HepG2 (cell line): ENCODE measurements around the gene ALDH1A1. TPM values are rescaled to one million over a fixed set of nuclear protein-coding genes. Genes with fewer than 3 reads are reported as not detected.

Source experiments
- AHR ChIP-seq: IDR thresholded peaks from 2 replicates; pipeline ENCODE4 v1.6.1; 2018; ENCODE audit warnings: missing genetic modification reagents, missing compliant biosample characterization
- ARID4A ChIP-seq: sonication (generic); formaldehyde crosslinking; IDR thresholded peaks from 2 replicates; pipeline ENCODE4 v1.5.0; 2020; ENCODE audit warnings: mild to moderate bottlenecking, missing genetic modification reagents, borderline replicate concordance
- ATF1 ChIP-seq: IDR thresholded peaks from 2 replicates; pipeline ENCODE4 v1.6.1; 2016; ENCODE audit warnings: mild to moderate bottlenecking, control low read depth
- ATM ChIP-seq: fragments of 450-650 bp; IDR thresholded peaks from 2 replicates; pipeline ENCODE4 v1.7.1; 2017; ENCODE audit warnings: mild to moderate bottlenecking, borderline replicate concordance
- CBX5 ChIP-seq: sonication (generic); formaldehyde crosslinking; IDR thresholded peaks from 2 replicates; pipeline ENCODE4 v1.4.0; 2020; ENCODE audit warnings: missing genetic modification reagents, borderline replicate concordance
- CSRNP2 ChIP-seq: sonication (generic); formaldehyde crosslinking; conservative IDR thresholded peaks from 2 replicates; pipeline ENCODE4 v1.8.0; 2022; ENCODE audit warnings: low read depth, missing genetic modification reagents
- FOXA3 ChIP-seq: IDR thresholded peaks from 2 replicates; pipeline ENCODE4 v1.6.1; 2016; ENCODE audit warnings: missing genetic modification reagents, missing compliant biosample characterization
- HNF4A ChIP-seq: sonication (generic); formaldehyde crosslinking; IDR thresholded peaks from 2 replicates; pipeline ENCODE4 v1.4.0; 2020; ENCODE audit warnings: missing genetic modification reagents
- NFIC ChIP-seq: IDR thresholded peaks from 2 replicates; pipeline ENCODE4 v1.6.1; 2012; ENCODE audit warnings: mild to moderate bottlenecking, low read length, inconsistent platforms
- PHF21A ChIP-seq: sonication (generic); formaldehyde crosslinking; IDR thresholded peaks from 2 replicates; pipeline ENCODE4 v1.5.0; 2020; ENCODE audit warnings: mild to moderate bottlenecking, missing genetic modification reagents
- SAFB2 ChIP-seq: sonication (generic); formaldehyde crosslinking; IDR thresholded peaks from 2 replicates; pipeline ENCODE4 v1.5.1; 2020; ENCODE audit warnings: missing genetic modification reagents, low read depth, mild to moderate bottlenecking, borderline replicate concordance
- SMC3 ChIP-seq: IDR thresholded peaks from 2 replicates; pipeline ENCODE4 v1.6.1; 2011; ENCODE audit warnings: low read length, improper control_type of control experiment
- ZKSCAN8 ChIP-seq: IDR thresholded peaks from 2 replicates; pipeline ENCODE4 v1.6.1; 2016; ENCODE audit warnings: borderline replicate concordance, missing genetic modification reagents, missing compliant biosample characterization
- ZNF234 ChIP-seq: sonication (generic); formaldehyde crosslinking; conservative IDR thresholded peaks from 2 replicates; pipeline ENCODE4 v1.5.1; 2020; ENCODE audit warnings: mild to moderate bottlenecking, missing genetic modification reagents
- ZNF3 ChIP-seq: IDR thresholded peaks from 2 replicates; pipeline ENCODE4 v1.7.0; 2017; ENCODE audit warnings: inconsistent platforms
- ZNF800 ChIP-seq: sonication (generic); formaldehyde crosslinking; IDR thresholded peaks from 2 replicates; pipeline ENCODE4 v1.4.0; 2020; ENCODE audit warnings: missing genetic modification reagents
- ZSCAN22 ChIP-seq: sonication (generic); formaldehyde crosslinking; IDR thresholded peaks from 2 replicates; pipeline ENCODE4 v1.4.0; 2020; ENCODE audit warnings: mild to moderate bottlenecking, missing genetic modification reagents
- polyA plus RNA-seq, 8 experiments: library from polyadenylated mRNA; depleted of rRNA in 3 of 8; stranded (reverse) in 7 of 8; unstranded in 1 of 8; fragments of >200 nt; fragmentation: Illumina TruSeq in 4 of 8; extraction: Trizol in 4 of 8; gene quantifications; 2 replicates each; pipeline versions ENCODE4 v1.2.1 to v1.2.3, GENCODE V29; 2011 to 2016; ENCODE audit warnings: low read depth in 4 of 8, missing spikeins in 1 of 8, mixed read lengths in 1 of 8; ENCODE audit not compliant: insufficient read depth in 1 of 8
- total RNA-seq, 5 experiments: library from RNA; depleted of rRNA; stranded (reverse); fragments of >200 nt; fragmentation: Illumina TruSeq; extraction: Trizol; gene quantifications; 2 replicates each; pipeline ENCODE4 v1.2.3, GENCODE V29; 2016; ENCODE audit warnings: low read depth in 1 of 5
- TF ChIP-seq, protein P1 (sequence below): sonication (generic); formaldehyde crosslinking; IDR thresholded peaks from 2 replicates; pipeline ENCODE4 v1.4.0; 2020; ENCODE audit warnings: mild to moderate bottlenecking, missing genetic modification reagents, borderline replicate concordance

The ALDH1A1 gene
- total and polyA plus RNA-seq, 2 of the 13 experiments (the other 11 are each of a cell fraction or from before 2014, with no cell fraction given): 88.2 to 439 TPM

DNA sequence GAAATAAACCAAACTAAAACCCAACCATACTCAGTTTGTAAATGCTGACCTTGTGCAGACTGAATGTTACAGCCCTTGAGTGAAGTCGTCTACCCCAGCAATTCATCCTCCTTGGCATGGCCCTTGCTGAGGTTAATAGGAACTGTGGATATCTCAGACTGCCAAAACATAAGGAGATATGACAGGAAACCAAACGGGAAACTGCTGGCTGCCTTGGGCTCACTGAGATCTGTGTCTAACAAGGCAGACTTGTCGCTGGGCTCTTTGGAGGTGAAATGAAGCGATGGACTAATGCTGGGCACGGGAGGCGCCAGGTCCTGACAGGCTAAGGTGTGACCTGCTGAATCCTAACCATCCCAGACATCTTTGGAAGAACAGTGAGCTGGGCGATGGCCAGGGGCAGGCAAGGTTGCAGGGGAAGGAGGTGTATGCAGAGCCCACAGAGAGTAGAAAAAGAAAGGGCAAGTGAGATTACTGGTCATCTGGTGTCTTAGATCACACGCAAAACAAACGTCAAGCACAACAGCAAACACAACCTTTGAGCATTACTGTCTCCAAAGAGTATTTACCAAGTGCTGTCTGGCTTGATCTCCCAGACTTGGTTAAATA lies 44.6 kb upstream of the ALDH1A1 start (continued):
- TF ChIP-seq ZNF800: no peak
- no peak; the same call in 1 of the 2 replicates for TF ChIP-seq ZKSCAN8 (CRISPR knock-in tag)
- no peak for TF ChIP-seq CSRNP2 (CRISPR knock-in tag)
- peak; percentile 86 for TF ChIP-seq NFIC
- TF ChIP-seq ZNF234: no peak
- no peak for TF ChIP-seq ZSCAN22
- peak; percentile 32; the same call in 1 of the 2 replicates for TF ChIP-seq CBX5 (CRISPR knock-in tag)
- no peak for TF ChIP-seq ATM
- peak; percentile 49 for TF ChIP-seq ATF1
- TF ChIP-seq SAFB2 (CRISPR knock-in tag): no peak
- no peak for TF ChIP-seq SMC3
- TF ChIP-seq AHR (CRISPR knock-in tag): peak; percentile 62; the same call in 1 of the 2 replicates
- peak; percentile 97 for TF ChIP-seq HNF4A
- TF ChIP-seq FOXA3 (CRISPR knock-in tag): peak; percentile 95
- TF ChIP-seq ZNF3 (CRISPR knock-in tag): no peak
- TF ChIP-seq PHF21A (CRISPR knock-in tag): peak; percentile 48; the same call in 1 of the 2 replicates
- TF ChIP-seq, protein P1, sequence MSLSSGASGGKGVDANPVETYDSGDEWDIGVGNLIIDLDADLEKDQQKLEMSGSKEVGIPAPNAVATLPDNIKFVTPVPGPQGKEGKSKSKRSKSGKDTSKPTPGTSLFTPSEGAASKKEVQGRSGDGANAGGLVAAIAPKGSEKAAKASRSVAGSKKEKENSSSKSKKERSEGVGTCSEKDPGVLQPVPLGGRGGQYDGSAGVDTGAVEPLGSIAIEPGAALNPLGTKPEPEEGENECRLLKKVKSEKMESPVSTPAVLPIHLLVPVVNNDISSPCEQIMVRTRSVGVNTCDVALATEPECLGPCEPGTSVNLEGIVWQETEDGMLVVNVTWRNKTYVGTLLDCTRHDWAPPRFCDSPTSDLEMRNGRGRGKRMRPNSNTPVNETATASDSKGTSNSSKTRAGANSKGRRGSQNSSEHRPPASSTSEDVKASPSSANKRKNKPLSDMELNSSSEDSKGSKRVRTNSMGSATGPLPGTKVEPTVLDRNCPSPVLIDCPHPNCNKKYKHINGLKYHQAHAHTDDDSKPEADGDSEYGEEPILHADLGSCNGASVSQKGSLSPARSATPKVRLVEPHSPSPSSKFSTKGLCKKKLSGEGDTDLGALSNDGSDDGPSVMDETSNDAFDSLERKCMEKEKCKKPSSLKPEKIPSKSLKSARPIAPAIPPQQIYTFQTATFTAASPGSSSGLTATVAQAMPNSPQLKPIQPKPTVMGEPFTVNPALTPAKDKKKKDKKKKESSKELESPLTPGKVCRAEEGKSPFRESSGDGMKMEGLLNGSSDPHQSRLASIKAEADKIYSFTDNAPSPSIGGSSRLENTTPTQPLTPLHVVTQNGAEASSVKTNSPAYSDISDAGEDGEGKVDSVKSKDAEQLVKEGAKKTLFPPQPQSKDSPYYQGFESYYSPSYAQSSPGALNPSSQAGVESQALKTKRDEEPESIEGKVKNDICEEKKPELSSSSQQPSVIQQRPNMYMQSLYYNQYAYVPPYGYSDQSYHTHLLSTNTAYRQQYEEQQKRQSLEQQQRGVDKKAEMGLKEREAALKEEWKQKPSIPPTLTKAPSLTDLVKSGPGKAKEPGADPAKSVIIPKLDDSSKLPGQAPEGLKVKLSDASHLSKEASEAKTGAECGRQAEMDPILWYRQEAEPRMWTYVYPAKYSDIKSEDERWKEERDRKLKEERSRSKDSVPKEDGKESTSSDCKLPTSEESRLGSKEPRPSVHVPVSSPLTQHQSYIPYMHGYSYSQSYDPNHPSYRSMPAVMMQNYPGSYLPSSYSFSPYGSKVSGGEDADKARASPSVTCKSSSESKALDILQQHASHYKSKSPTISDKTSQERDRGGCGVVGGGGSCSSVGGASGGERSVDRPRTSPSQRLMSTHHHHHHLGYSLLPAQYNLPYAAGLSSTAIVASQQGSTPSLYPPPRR (CRISPR knock-in tag): peak; percentile 73; the same call in 1 of the 2 replicates
- peak; percentile 52; the same call in 1 of the 2 replicates for TF ChIP-seq ARID4A (CRISPR knock-in tag)
